ENCODE data around the gene ZMYM4.

DNA sequence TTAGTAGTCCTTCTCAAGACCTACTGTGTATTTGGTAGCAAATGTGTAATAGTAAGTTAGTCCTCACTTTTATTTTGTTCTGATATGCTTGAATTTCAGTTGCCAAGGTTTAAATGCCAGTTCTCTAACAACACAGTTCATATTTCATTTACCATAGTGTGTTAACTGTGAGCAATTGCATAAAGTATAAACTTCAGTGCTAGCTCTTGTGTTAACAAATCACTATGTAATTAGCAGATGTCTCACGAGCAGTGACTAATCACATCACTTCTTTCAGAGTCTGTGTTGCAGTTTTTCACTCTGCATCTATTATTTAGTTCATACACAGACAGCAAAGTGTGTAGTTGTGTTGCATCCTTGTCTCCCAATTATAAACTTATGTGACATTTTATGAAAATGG is 47.8 kb downstream of the ZMYM4 start:
- no peak for TF ChIP-seq POLR2A (IDR thresholded peaks at IDR 0.05)
- TF ChIP-seq, protein P1, sequence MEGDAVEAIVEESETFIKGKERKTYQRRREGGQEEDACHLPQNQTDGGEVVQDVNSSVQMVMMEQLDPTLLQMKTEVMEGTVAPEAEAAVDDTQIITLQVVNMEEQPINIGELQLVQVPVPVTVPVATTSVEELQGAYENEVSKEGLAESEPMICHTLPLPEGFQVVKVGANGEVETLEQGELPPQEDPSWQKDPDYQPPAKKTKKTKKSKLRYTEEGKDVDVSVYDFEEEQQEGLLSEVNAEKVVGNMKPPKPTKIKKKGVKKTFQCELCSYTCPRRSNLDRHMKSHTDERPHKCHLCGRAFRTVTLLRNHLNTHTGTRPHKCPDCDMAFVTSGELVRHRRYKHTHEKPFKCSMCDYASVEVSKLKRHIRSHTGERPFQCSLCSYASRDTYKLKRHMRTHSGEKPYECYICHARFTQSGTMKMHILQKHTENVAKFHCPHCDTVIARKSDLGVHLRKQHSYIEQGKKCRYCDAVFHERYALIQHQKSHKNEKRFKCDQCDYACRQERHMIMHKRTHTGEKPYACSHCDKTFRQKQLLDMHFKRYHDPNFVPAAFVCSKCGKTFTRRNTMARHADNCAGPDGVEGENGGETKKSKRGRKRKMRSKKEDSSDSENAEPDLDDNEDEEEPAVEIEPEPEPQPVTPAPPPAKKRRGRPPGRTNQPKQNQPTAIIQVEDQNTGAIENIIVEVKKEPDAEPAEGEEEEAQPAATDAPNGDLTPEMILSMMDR (IDR thresholded peaks at IDR 0.05) = no peak

Measured in Peyer's patch (tissue), 4 donors.